ENCODE results near the gene SNORC.

Gene SNORC

GRCh38 chr2:232908695-232909094 lies 38.6 kb downstream of the SNORC start:
- TF ChIP-seq CTCF (IDR thresholded peaks at IDR 0.05; ENCODE audit: low read depth, low read length) (no peak), MYC (IDR thresholded peaks at IDR 0.05; ENCODE audit: low read depth, low read length) (no peak), POLR2A (IDR thresholded peaks at IDR 0.05; ENCODE audit: extremely low read depth, insufficient read length) (no peak), MAX (IDR thresholded peaks at IDR 0.05; ENCODE audit: low read depth, low read length) (no peak)
- no peak overlapping the region for H3K4me3 ChIP-seq (ENCODE audit: low read depth, low read length)
- DNase-seq (ENCODE audit: low read depth) = no peak

- no peak for TF ChIP-seq POLR2A (IDR thresholded peaks at IDR 0.05; ENCODE audit: extremely low read depth, insufficient read length)
- no peak for TF ChIP-seq CTCF (IDR thresholded peaks at IDR 0.05; ENCODE audit: low read depth, low read length)
- no peak for TF ChIP-seq MYC (IDR thresholded peaks at IDR 0.05; ENCODE audit: low read depth, low read length)
Measured at GRCh38 chr2:232910376-232910775, 40.3 kb downstream of the SNORC start.

GRCh38 chr2:232911712-232912277 lies 41.7 kb downstream of the SNORC start:
- no peak overlapping the region for H3K4me3 ChIP-seq (ENCODE audit: low read depth, low read length)
- TF ChIP-seq POLR2A (IDR thresholded peaks at IDR 0.05; ENCODE audit: extremely low read depth, insufficient read length) (no peak), CTCF (IDR thresholded peaks at IDR 0.05; ENCODE audit: low read depth, low read length) (no peak), MYC (IDR thresholded peaks at IDR 0.05; ENCODE audit: low read depth, low read length) (no peak), MAX (IDR thresholded peaks at IDR 0.05; ENCODE audit: low read depth, low read length) (no peak)
- DNase-seq (ENCODE audit: low read depth) = no peak

More at GRCh38 chr2:232910376-232910775, 40.3 kb downstream of the SNORC start:
- no peak overlapping the region for H3K4me3 ChIP-seq (ENCODE audit: low read depth, low read length)
- no peak for DNase-seq (ENCODE audit: low read depth)

- no peak for TF ChIP-seq MYC (IDR thresholded peaks at IDR 0.05; ENCODE audit: low read depth, low read length)
- TF ChIP-seq CTCF (IDR thresholded peaks at IDR 0.05; ENCODE audit: low read depth, low read length) = no peak
- TF ChIP-seq MAX (IDR thresholded peaks at IDR 0.05; ENCODE audit: low read depth, low read length) = no peak
- no peak overlapping the region for H3K4me3 ChIP-seq (ENCODE audit: low read depth, low read length)
- DNase-seq (ENCODE audit: low read depth) = no peak
Measured at GRCh38 chr2:232913903-232914302, 43.8 kb downstream of the SNORC start.

- no peak overlapping the region for H3K4me3 ChIP-seq (ENCODE audit: low read depth, low read length)
- TF ChIP-seq MAX (IDR thresholded peaks at IDR 0.05; ENCODE audit: low read depth, low read length) = no peak
- TF ChIP-seq POLR2A (IDR thresholded peaks at IDR 0.05; ENCODE audit: extremely low read depth, insufficient read length) = no peak
- TF ChIP-seq CTCF (IDR thresholded peaks at IDR 0.05; ENCODE audit: low read depth, low read length) = no peak
- no peak for TF ChIP-seq MYC (IDR thresholded peaks at IDR 0.05; ENCODE audit: low read depth, low read length)
- no peak for DNase-seq (ENCODE audit: low read depth)
Measured at GRCh38 chr2:232919141-232919540, 49.1 kb downstream of the SNORC start.

- H3K4me3 ChIP-seq (ENCODE audit: low read depth, low read length) = no peak overlapping the region
- TF ChIP-seq POLR2A (IDR thresholded peaks at IDR 0.05; ENCODE audit: extremely low read depth, insufficient read length) = no peak
- TF ChIP-seq CTCF (IDR thresholded peaks at IDR 0.05; ENCODE audit: low read depth, low read length) = no peak
- TF ChIP-seq MAX (IDR thresholded peaks at IDR 0.05; ENCODE audit: low read depth, low read length) = no peak
- TF ChIP-seq MYC (IDR thresholded peaks at IDR 0.05; ENCODE audit: low read depth, low read length) = no peak
- DNase-seq (ENCODE audit: low read depth) = no peak
Measured at GRCh38 chr2:232920055-232920454, 50.0 kb downstream of the SNORC start.
